Measurements from ENCODE around the gene UGT1A5. TPM values are rescaled to one million over a fixed set of nuclear protein-coding genes. Genes with fewer than 3 reads are reported as not detected.

The UGT1A5 gene
- 0.03 to 0.09 TPM (median 0.05 TPM) in 3 of 5 replicates, not detected in the others for total RNA-seq (2022; extraction: Qiagen RNA extraction)

DNA sequence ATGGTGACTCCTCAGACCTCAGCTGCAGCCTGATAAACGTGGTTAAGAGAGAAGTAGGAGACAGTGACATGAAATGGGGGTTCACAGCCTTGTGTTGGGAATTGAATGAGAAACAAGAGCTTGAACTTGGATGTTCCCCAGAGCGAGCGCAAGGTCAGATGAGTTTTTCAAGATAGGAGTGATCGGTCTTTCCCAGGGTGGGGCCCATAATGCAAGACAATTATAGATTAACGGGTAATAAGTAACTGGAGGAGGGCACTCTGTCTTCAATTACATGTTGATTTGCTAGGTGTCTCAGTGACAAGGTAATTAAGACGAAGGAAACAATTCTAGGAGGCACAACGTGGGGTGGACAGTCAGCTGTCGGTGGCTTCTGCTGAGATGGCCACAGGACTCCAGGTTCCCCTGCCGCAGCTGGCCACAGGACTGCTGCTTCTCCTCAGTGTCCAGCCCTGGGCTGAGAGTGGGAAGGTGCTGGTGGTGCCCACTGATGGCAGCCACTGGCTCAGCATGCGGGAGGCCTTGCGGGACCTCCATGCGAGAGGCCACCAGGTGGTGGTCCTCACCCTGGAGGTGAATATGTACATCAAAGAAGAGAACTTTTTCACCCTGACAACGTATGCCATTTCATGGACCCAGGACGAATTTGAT is at the start of gene UGT1A5:
Gene UGT1A5 (plus strand): TSS at position 297 of the 651 bp plus-strand sequence. CDS start 85 bp downstream, at position 382.

DNA sequence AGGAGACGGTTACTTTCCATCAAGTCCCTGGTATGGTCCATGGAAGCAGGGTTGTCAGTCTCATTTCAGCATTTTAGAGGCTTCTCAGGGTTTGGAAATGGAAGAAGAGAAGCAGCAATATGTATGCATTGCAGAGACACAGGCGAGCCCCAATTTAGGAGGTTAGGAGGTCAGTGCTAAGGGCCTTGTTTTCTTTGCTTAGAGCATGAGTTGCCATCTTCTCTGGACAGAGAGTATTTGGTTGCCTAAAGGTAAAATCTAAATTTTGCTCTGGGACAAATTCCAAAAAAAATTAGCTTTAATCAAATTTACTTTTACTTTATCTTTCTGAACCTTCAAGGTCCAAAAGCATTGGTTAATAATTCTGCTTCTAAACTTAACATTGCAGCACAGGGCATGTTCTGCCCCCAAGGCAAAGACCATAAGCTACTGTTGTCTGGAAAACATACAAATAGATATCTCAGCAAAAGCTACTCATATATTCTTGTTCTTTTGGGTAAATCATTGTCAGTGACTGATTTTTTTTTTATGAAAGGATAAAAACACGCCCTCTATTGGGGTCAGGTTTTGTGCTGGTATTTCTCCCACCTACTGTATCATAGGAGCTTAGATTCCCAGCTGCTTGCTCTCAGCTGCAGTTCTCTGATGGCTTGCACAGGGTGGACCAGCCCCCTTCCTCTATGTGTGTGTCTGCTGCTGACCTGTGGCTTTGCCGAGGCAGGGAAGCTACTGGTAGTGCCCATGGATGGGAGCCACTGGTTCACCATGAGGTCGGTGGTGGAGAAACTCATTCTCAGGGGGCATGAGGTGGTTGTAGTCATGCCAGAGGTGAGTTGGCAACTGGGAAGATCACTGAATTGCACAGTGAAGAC is 41.2 kb upstream of the UGT1A5 start, which contains the start of gene UGT1A9:
Gene UGT1A9 (plus strand): TSS at position 609 of the 872 bp plus-strand sequence. CDS start 37 bp downstream, at position 646.

DNA sequence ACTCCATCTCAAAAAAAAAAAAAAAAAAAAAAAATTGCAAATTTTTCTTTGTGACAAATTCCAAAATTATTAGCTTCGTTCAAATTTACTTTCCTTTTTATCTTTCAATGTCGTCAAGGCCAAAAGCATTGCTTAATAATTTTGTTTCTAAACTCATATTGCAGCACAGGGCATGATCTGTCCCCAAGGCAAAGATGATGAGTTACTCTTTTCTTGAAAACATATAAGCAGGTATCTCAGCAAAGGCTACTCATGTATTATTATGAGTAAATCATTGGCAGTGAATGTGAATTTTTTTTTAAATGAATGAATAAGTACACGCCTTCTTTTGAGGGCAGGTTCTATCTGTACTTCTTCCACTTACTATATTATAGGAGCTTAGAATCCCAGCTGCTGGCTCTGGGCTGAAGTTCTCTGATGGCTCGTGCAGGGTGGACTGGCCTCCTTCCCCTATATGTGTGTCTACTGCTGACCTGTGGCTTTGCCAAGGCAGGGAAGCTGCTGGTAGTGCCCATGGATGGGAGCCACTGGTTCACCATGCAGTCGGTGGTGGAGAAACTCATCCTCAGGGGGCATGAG is 31.1 kb upstream of the UGT1A5 start, which contains the start of gene UGT1A7:
Gene UGT1A7 (plus strand): TSS at position 381 of the 579 bp plus-strand sequence. CDS start 37 bp downstream, at position 418.

DNA sequence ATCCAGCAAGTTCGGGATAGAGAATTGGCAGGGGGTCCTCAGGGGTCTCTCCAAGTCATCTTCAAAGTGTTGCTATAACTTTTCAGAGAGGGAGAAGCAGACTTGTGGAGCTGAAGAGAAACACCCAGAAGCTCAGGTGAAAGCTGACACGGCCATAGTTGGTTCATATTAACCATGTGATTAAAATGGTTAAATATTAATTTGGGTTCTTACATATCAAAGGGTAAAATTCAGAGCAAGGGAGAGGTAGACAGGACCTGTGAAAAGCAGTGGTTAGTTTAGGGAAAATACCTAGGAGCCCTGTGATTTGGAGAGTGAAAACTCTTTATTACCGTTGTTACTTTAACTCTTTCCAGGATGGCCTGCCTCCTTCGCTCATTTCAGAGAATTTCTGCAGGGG is 20.1 kb upstream of the UGT1A5 start, which contains the start of gene UGT1A6:
Gene UGT1A6 (plus strand): TSS at position 243 of the 400 bp plus-strand sequence. CDS start 115 bp downstream, at position 358.

DNA sequence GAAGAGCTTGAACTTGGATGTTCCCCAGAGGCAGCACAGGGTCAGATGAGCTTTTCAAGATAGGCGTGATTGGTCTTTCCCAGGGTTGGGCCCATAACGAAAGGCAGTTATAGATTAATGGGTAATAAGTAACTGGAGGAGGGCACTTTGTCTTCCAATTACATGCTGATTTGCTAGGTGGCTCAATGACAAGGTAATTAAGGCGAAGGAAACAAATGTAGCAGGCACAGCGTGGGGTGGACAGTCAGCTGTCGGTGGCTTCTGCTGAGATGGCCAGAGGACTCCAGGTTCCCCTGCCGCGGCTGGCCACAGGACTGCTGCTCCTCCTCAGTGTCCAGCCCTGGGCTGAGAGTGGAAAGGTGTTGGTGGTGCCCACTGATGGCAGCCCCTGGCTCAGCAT is 5.8 kb downstream of the UGT1A5 start, which contains the start of gene UGT1A4:
Gene UGT1A4 (plus strand): TSS at position 185 of the 400 bp plus-strand sequence. CDS start 85 bp downstream, at position 270.

DNA sequence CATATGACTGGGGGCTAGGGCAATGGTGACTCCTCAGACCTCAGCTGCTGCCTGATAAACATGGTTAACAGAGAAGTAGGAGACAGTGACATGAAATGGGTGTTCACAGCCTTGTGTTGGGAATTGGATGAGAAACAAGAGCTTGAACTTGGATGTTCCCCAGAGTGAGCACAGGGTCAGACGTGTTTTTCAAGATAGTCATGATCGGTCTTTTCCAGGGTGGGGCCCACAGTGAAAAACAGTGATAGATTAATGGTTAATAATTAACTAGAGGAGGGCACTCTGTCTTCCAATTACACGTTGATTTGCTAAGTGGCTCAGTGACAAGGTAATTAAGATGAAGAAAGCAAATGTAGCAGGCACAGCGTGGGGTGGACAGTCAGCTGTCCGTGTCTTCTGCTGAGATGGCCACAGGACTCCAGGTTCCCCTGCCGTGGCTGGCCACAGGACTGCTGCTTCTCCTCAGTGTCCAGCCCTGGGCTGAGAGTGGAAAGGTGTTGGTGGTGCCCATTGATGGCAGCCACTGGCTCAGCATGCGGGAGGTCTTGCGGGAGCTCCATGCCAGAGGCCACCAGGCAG is 16.1 kb downstream of the UGT1A5 start, which contains the start of gene UGT1A3:
Gene UGT1A3 (plus strand): TSS at position 320 of the 579 bp plus-strand sequence. CDS start 85 bp downstream, at position 405.

DNA sequence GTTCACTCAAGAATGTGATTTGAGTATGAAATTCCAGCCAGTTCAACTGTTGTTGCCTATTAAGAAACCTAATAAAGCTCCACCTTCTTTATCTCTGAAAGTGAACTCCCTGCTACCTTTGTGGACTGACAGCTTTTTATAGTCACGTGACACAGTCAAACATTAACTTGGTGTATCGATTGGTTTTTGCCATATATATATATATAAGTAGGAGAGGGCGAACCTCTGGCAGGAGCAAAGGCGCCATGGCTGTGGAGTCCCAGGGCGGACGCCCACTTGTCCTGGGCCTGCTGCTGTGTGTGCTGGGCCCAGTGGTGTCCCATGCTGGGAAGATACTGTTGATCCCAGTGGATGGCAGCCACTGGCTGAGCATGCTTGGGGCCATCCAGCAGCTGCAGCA is 47.3 kb downstream of the UGT1A5 start, which contains the start of gene UGT1A1:
Gene UGT1A1 (plus strand): TSS at position 228 of the 400 bp plus-strand sequence. CDS start 18 bp downstream, at position 246.

DNA sequence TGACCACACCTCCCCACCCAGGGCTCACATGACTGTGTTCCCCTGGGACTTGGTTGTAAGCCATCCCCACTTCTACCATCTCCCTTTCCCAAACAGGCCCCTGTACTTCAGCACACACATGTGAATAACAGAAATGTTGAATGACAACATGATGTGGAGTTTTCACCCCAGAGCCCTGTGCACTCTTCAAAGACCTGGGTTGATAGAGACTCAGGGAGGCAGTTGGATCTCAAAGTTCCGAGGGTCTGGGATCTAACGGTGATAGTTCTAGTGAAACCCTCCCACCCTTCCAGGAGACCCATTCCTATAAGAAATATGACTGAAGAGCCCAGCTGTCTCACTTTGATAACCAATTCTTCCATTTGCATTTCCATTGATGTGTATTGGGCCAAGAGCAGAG is 65.3 kb downstream of the UGT1A5 start, which contains the start of gene MROH2A:
Gene MROH2A (plus strand): TSS at position 301 of the 400 bp plus-strand sequence. CDS start 1,029 bp downstream, outside the sequence.

Other genes starting within 250 kb of the UGT1A5 start
- gene USP40, start 146.1 kb upstream of the UGT1A5 start, total RNA-seq (2022; extraction: Qiagen RNA extraction), result 20.1 to 24.5 TPM (median 22.5 TPM) in 5 replicates
- 0.03 to 0.10 TPM (median 0.07 TPM) in 3 of 5 replicates, not detected in the others for gene UGT1A8, start 95.3 kb upstream of the UGT1A5 start, total RNA-seq (2022; extraction: Qiagen RNA extraction)
- 0.03 to 0.14 TPM (median 0.08 TPM) in 4 of 5 replicates, not detected in the other for gene UGT1A10, start 76.5 kb upstream of the UGT1A5 start, total RNA-seq (2022; extraction: Qiagen RNA extraction)
- gene UGT1A9, start 41.0 kb upstream of the UGT1A5 start, total RNA-seq (2022; extraction: Qiagen RNA extraction), result 3.3 to 5.5 TPM (median 3.7 TPM) in 5 replicates
- 3.4 to 5.0 TPM (median 3.5 TPM) in 5 replicates for gene UGT1A7, start 31.0 kb upstream of the UGT1A5 start, total RNA-seq (2022; extraction: Qiagen RNA extraction)
- gene UGT1A6, start 20.0 kb upstream of the UGT1A5 start, total RNA-seq (2022; extraction: Qiagen RNA extraction), result 0.72 to 1.1 TPM (median 0.89 TPM) in 5 replicates
- 0.06 to 0.11 TPM (median 0.06 TPM) in 3 of 5 replicates, not detected in the others for gene UGT1A4, start 5.8 kb downstream of the UGT1A5 start, total RNA-seq (2022; extraction: Qiagen RNA extraction)
- gene UGT1A3, start 16.1 kb downstream of the UGT1A5 start, total RNA-seq (2022; extraction: Qiagen RNA extraction), result 0.05 to 0.09 TPM (median 0.07 TPM) in 4 of 5 replicates, not detected in the other
- 0.51 to 0.86 TPM (median 0.73 TPM) in 5 replicates for gene UGT1A1, start 47.4 kb downstream of the UGT1A5 start, total RNA-seq (2022; extraction: Qiagen RNA extraction)
- 0.11 to 0.23 TPM (median 0.18 TPM) in 4 of 5 replicates, not detected in the other for gene MROH2A, start 65.4 kb downstream of the UGT1A5 start, total RNA-seq (2022; extraction: Qiagen RNA extraction)
- 48.3 to 54.8 TPM (median 50.4 TPM) in 5 replicates for gene HJURP, start 141.6 kb downstream of the UGT1A5 start, total RNA-seq (2022; extraction: Qiagen RNA extraction)
- gene TRPM8, start 204.5 kb downstream of the UGT1A5 start, total RNA-seq (2022; extraction: Qiagen RNA extraction), result 0.20 to 0.47 TPM (median 0.30 TPM) in 4 of 5 replicates, not detected in the other